Measurements from ENCODE around the gene FFAR3. TPM values are rescaled to one million over a fixed set of nuclear protein-coding genes. Genes with fewer than 3 reads are reported as not detected.
A peak's percentile ranks its signal among the peaks of the same experiment; 100 is the strongest.

The FFAR3 gene
- total RNA-seq, 1 experiment from 2014 or later = 0.15 TPM

- no peak overlapping the region for H3K27ac ChIP-seq (ENCODE audit: low read depth, low read length, poor library complexity, severe bottlenecking)
- H3K4me3 ChIP-seq (ENCODE audit: low read depth, low read length, poor library complexity, severe bottlenecking) = no peak overlapping the region
- H3K4me1 ChIP-seq (ENCODE audit: insufficient read depth, low read length, poor library complexity, severe bottlenecking) = peaks cover 13% of the 10 kb centered on the region
- CTCF ChIA-PET = interaction anchor here (0.5 kb wide), 1 partner anchor 211 kb away, joined by 5 read pairs; no protein-coding TSS in a partner anchor
- no peaks in the 10 kb centered on the region for H3K27me3 ChIP-seq (replicated peaks; ENCODE audit: insufficient read depth, low read depth, low read length, poor library complexity)
- intact Hi-C loops (cut with micrococcal nuclease; ENCODE audit: unreplicated experiment) = loop anchor here (1.0 to 10.0 kb wide), 3 partner anchors 117 to 293 kb away; partner anchors contain the start of genes COX6B1 and ETV2
- POLR2A ChIA-PET (ENCODE audit: low non-redundant PET) = no interaction called here
- no TSS peak for BruUV-seq (replicated peaks)
- H3K9me3 ChIP-seq (ENCODE audit: low read depth, low read length, poor library complexity, severe bottlenecking) = no peaks in the 10 kb centered on the region
- H3K36me3 ChIP-seq (ENCODE audit: insufficient read depth, low read length, poor library complexity, severe bottlenecking) = no peaks in the 10 kb centered on the region
- TF ChIP-seq EZH2 (IDR thresholded peaks at IDR 0.05; ENCODE audit: borderline replicate concordance, low read depth, low read length, poor library complexity, severe bottlenecking) (no peak), CTCF (conservative IDR thresholded peaks at IDR 0.05; ENCODE audit: low read depth, low read length) (no peak)
- no peak for DNase-seq (ENCODE audit: low spot score)
These were observed 6.1 kb upstream of the FFAR3 start for GRCh38 chr19:35352177-35352447.

GRCh38 chr19:35352448-35353304, 5.6 kb upstream of the FFAR3 start:
- TF ChIP-seq EZH2 (IDR thresholded peaks at IDR 0.05; ENCODE audit: borderline replicate concordance, low read depth, low read length, poor library complexity, severe bottlenecking) = no peak
- peak; percentile 83 for TF ChIP-seq CTCF (conservative IDR thresholded peaks at IDR 0.05; ENCODE audit: low read depth, low read length)
- H3K9me3 ChIP-seq (ENCODE audit: low read depth, low read length, poor library complexity, severe bottlenecking) = no peaks in the 10 kb centered on the region
- intact Hi-C loops (cut with micrococcal nuclease; ENCODE audit: unreplicated experiment) = loop anchor here (1.0 to 10.0 kb wide), 3 partner anchors 116 to 292 kb away; partner anchors contain the start of genes COX6B1 and ETV2
- no peaks in the 10 kb centered on the region for H3K36me3 ChIP-seq (ENCODE audit: insufficient read depth, low read length, poor library complexity, severe bottlenecking)
- BruUV-seq (replicated peaks) = no TSS peak
- H3K27ac ChIP-seq (ENCODE audit: low read depth, low read length, poor library complexity, severe bottlenecking) = no peak overlapping the region
- H3K4me1 ChIP-seq (ENCODE audit: insufficient read depth, low read length, poor library complexity, severe bottlenecking) = peaks cover 19% of the 10 kb centered on the region
- no peak overlapping the region for H3K4me3 ChIP-seq (ENCODE audit: low read depth, low read length, poor library complexity, severe bottlenecking)
- ChIA-PET CTCF (interaction anchor here (0.5 to 2.3 kb wide), 4 partner anchors 116 to 211 kb away, joined by 3 to 23 read pairs (median 8); no protein-coding TSS in a partner anchor), POLR2A (ENCODE audit: low non-redundant PET) (interaction anchor here (0.6 kb wide), 1 partner anchor 79 kb away, joined by 3 read pairs; no protein-coding TSS in a partner anchor)
- H3K27me3 ChIP-seq (replicated peaks; ENCODE audit: insufficient read depth, low read depth, low read length, poor library complexity) = no peaks in the 10 kb centered on the region
- DNase-seq (ENCODE audit: low spot score) = peak; percentile 82

- no peak for TF ChIP-seq EZH2 (IDR thresholded peaks at IDR 0.05; ENCODE audit: borderline replicate concordance, low read depth, low read length, poor library complexity, severe bottlenecking)
- TF ChIP-seq CTCF (conservative IDR thresholded peaks at IDR 0.05; ENCODE audit: low read depth, low read length) = no peak
- POLR2A ChIA-PET (ENCODE audit: low non-redundant PET) = no interaction called here
- Histone ChIP-seq H3K36me3 (ENCODE audit: insufficient read depth, low read length, poor library complexity, severe bottlenecking) (no peaks in the 10 kb centered on the region), H3K4me3 (ENCODE audit: low read depth, low read length, poor library complexity, severe bottlenecking) (no peak overlapping the region), H3K27ac (ENCODE audit: low read depth, low read length, poor library complexity, severe bottlenecking) (no peak overlapping the region), H3K27me3 (replicated peaks; ENCODE audit: insufficient read depth, low read depth, low read length, poor library complexity) (no peaks in the 10 kb centered on the region), H3K4me1 (ENCODE audit: insufficient read depth, low read length, poor library complexity, severe bottlenecking) (peaks cover 27% of the 10 kb centered on the region), H3K9me3 (ENCODE audit: low read depth, low read length, poor library complexity, severe bottlenecking) (no peaks in the 10 kb centered on the region)
- no peak for DNase-seq (ENCODE audit: low spot score)
- CTCF ChIA-PET = interaction anchor here (0.6 to 2.3 kb wide), 3 partner anchors 115 to 607 kb away, joined by 3 to 23 read pairs (median 3); no protein-coding TSS in a partner anchor
- intact Hi-C loops (cut with micrococcal nuclease; ENCODE audit: unreplicated experiment) = loop anchor here (2.0 to 10.0 kb wide), 2 partner anchors 115 to 291 kb away; partner anchors contain the start of genes COX6B1 and ETV2
- BruUV-seq (replicated peaks) = no TSS peak
These were observed 4.6 kb upstream of the FFAR3 start for GRCh38 chr19:35353635-35354034.
